ENCODE results near the gene CKAP5.

CKAP5 gene

GRCh38 chr11:46874586-46874985 lies 28.5 kb upstream of the CKAP5 start:
- H3K27ac ChIP-seq: no peak overlapping the region
- no peak for TF ChIP-seq CTCF (conservative IDR thresholded peaks at IDR 0.05)

- TF ChIP-seq CTCF (conservative IDR thresholded peaks at IDR 0.05): no peak
- H3K27ac ChIP-seq: no peak overlapping the region
These were observed 22.8 kb upstream of the CKAP5 start for GRCh38 chr11:46868912-46869311.

- TF ChIP-seq CTCF (conservative IDR thresholded peaks at IDR 0.05): no peak
- no peak overlapping the region for H3K27ac ChIP-seq
These were observed 19.3 kb upstream of the CKAP5 start for GRCh38 chr11:46865340-46865739.

GRCh38 chr11:46860218-46860617 lies 14.1 kb upstream of the CKAP5 start:
- no peak for TF ChIP-seq CTCF (conservative IDR thresholded peaks at IDR 0.05)
- H3K27ac ChIP-seq: no peak overlapping the region

- no peak for TF ChIP-seq CTCF (conservative IDR thresholded peaks at IDR 0.05)
- no peak overlapping the region for H3K27ac ChIP-seq
These were observed 13.0 kb upstream of the CKAP5 start for GRCh38 chr11:46858920-46859546.

- no peak for TF ChIP-seq CTCF (conservative IDR thresholded peaks at IDR 0.05)
- H3K27ac ChIP-seq: no peak overlapping the region
These were observed 11.6 kb upstream of the CKAP5 start for GRCh38 chr11:46857666-46858065.

GRCh38 chr11:46856605-46857343 lies 10.7 kb upstream of the CKAP5 start:
- no peak overlapping the region for H3K27ac ChIP-seq
- TF ChIP-seq CTCF (conservative IDR thresholded peaks at IDR 0.05): no peak
